Fibroblast of lung (primary cell): Measurements from ENCODE around the gene GARNL3.

ENCODE experiments used
- CTCF ChIP-seq, 2 donors: IDR thresholded peaks in 1 of 2; conservative IDR thresholded peaks in 1 of 2; 1 replicate in 1 of 2; 2 replicates in 1 of 2; pipeline ENCODE4 v1.5.1; 2011 to 2012; ENCODE audit warnings: low read length in 2 of 2, control low read depth in 1 of 2, inconsistent platforms in 1 of 2, low read depth in 1 of 2, mild to moderate bottlenecking in 1 of 2
- EZH2 ChIP-seq: IDR thresholded peaks from 2 replicates; pipeline ENCODE4 v1.5.1; 2012; ENCODE audit warnings: low read length, control low read depth, mild to moderate bottlenecking; ENCODE audit errors: missing control alignments

GRCh38 chr9:127263664-127264063 is 910 bp upstream of the GARNL3 start:
- no peak for TF ChIP-seq CTCF (conservative IDR thresholded peaks at IDR 0.05 in 1 of 2, IDR thresholded peaks at IDR 0.05 in 1 of 2; ENCODE audit: low read depth in 1 of 2, low read length in 2 of 2)
- no peak for TF ChIP-seq EZH2
